PC-9 (cell line): ENCODE data around the gene PRDM16. TPM values are rescaled to one million over a fixed set of nuclear protein-coding genes. Genes with fewer than 3 reads are reported as not detected.

ENCODE experiments used
- BruUV-seq: library from RNA; stranded (reverse); fragments of 400-500 nt; replicated peaks from 2 replicates; lab custom pipeline; 2021; lab: Mats Ljungman, UMichigan
- CTCF ChIA-PET: fragments of 300-600 bp; sonication (Branson Sonifier 250); formaldehyde crosslinking; loops from one replicate; lab custom pipeline; 2022; ENCODE audit warnings: antibody characterized with exemption; lab: Charles Lee
- POLR2A ChIA-PET: fragments of 300-600 bp; sonication (Branson Sonifier 250); formaldehyde crosslinking; loops from one replicate; lab custom pipeline; 2022; ENCODE audit warnings: antibody characterized with exemption; ENCODE audit not compliant: unreplicated experiment; lab: Charles Lee
- DNase-seq, 2 experiments: peaks; one replicate each; pipeline versions ENCODE4 v3.0.0 to v3.0.0-alpha.2; 2015 to 2022; ENCODE audit warnings: mixed read lengths in 1 of 2
- H2AFZ ChIP-seq: fragments of 200-600 bp; sonication (generic); 2 replicates; pipeline ENCODE4 v1.8.1; 2017; ENCODE audit warnings: antibody characterized with exemption
- H3F3A ChIP-seq: fragments of 200-600 bp; sonication (generic); 2 replicates; pipeline ENCODE4 v1.8.1; 2017; ENCODE audit warnings: antibody characterized with exemption, mild to moderate bottlenecking, low read depth; ENCODE audit not compliant: insufficient read depth
- H3K27ac ChIP-seq: fragments of 200-600 bp; sonication (generic); 2 replicates; pipeline ENCODE4 v1.6.1; 2016; ENCODE audit warnings: mixed run types
- H3K27me3 ChIP-seq: fragments of 200-600 bp; sonication (generic); 2 replicates; pipeline ENCODE4 v1.6.1; 2016; ENCODE audit warnings: low read depth, mixed run types; ENCODE audit not compliant: insufficient read depth
- H3K36me3 ChIP-seq: fragments of 200-600 bp; sonication (generic); 2 replicates; pipeline ENCODE4 v1.6.1; 2016; ENCODE audit warnings: low read depth, mixed run types
- H3K4me1 ChIP-seq: fragments of 200-600 bp; sonication (generic); replicated peaks from 2 replicates; pipeline ENCODE4 v1.6.1; 2016; ENCODE audit warnings: mixed run types; ENCODE audit not compliant: insufficient read depth
- H3K4me2 ChIP-seq: fragments of 200-600 bp; sonication (generic); 2 replicates; pipeline ENCODE4 v1.6.1; 2017; ENCODE audit warnings: mixed run types
- H3K4me3 ChIP-seq: fragments of 200-600 bp; sonication (generic); 2 replicates; pipeline ENCODE4 v1.6.1; 2016; ENCODE audit warnings: mixed run types
- H3K79me2 ChIP-seq: fragments of 200-600 bp; sonication (generic); 2 replicates; pipeline ENCODE4 v1.6.1; 2017; ENCODE audit warnings: low read depth, mixed run types
- H3K9me2 ChIP-seq: fragments of 200-600 bp; sonication (generic); 2 replicates; pipeline ENCODE4 v1.8.1; 2017; ENCODE audit warnings: mild to moderate bottlenecking; ENCODE audit not compliant: insufficient read depth
- H3K9me3 ChIP-seq: fragments of 200-600 bp; sonication (generic); 2 replicates; pipeline ENCODE4 v1.8.1; 2016; ENCODE audit warnings: low read depth; ENCODE audit not compliant: insufficient read depth
- H4K20me1 ChIP-seq: fragments of 200-600 bp; sonication (generic); 2 replicates; pipeline ENCODE4 v1.8.1; 2017; ENCODE audit not compliant: insufficient read depth
- EZH2 ChIP-seq: fragments of 200-600 bp; sonication (generic); IDR thresholded peaks from 2 replicates; pipeline ENCODE4 v1.8.0; 2017; ENCODE audit warnings: antibody characterized with exemption, low read depth
- intact Hi-C: fragments of 100-400 bp; cut with micrococcal nuclease; formaldehyde crosslinking; loops from one replicate; pipeline ENCODE4 v1.10.0; 2022; ENCODE audit not compliant: unreplicated experiment
- total RNA-seq: library from RNA; stranded (reverse); gene quantifications from 2 replicates; pipeline ENCODE4 v1.2.3, GENCODE V29; 2021
- TF ChIP-seq, protein P1 (sequence below): fragments of 200-600 bp; sonication (generic); conservative IDR thresholded peaks from 2 replicates; pipeline ENCODE4 v1.6.1; 2017; ENCODE audit warnings: mixed run types, antibody characterized with exemption, mild to moderate bottlenecking, moderate library complexity

PRDM16 gene
- total RNA-seq, 1 experiment from 2014 or later, result not detected

- peaks cover 88% of the 10 kb centered on the region for H3K27me3 ChIP-seq
These were observed 8.6 kb downstream of the PRDM16 start for GRCh38 chr1:3077561-3077960.

DNA sequence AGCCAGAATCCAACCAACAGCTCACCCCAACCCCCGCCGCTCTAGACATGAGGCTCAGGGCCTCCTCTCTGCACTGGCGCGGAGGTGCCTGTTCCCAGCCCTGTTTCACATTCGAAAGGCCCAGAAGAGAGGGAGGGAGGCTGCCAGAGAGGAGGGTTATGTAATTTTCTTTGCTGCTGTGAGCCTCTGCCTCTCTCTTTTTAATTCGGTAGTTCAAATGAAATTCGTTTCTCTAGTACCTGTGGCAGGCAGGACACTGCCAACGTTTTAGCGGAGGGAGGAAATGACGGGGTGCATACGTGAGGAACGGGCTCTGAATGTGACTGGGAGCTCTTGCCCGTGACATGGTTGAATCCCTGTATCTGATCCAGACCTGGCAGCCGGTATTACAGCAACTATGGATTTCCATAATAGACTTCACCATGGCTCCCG lies 9.4 kb downstream of the PRDM16 start:
- ChIA-PET POLR2A (no interaction called here), CTCF (no interaction called here)
- H3K4me1 ChIP-seq, result no peaks in the 10 kb centered on the region
- no peaks in the 10 kb centered on the region for H3K9me2 ChIP-seq
- H3K27ac ChIP-seq, result no peak overlapping the region
- no peaks in the 10 kb centered on the region for H3K79me2 ChIP-seq
- H4K20me1 ChIP-seq, result peaks cover 3% of the 10 kb centered on the region; the same call in 1 of the 2 replicates
- H3K36me3 ChIP-seq, result no peaks in the 10 kb centered on the region
- 0 out of 2 replicates have a peak, but pooled peaks have one; percentile 35 for TF ChIP-seq EZH2
- TF ChIP-seq, protein P1, sequence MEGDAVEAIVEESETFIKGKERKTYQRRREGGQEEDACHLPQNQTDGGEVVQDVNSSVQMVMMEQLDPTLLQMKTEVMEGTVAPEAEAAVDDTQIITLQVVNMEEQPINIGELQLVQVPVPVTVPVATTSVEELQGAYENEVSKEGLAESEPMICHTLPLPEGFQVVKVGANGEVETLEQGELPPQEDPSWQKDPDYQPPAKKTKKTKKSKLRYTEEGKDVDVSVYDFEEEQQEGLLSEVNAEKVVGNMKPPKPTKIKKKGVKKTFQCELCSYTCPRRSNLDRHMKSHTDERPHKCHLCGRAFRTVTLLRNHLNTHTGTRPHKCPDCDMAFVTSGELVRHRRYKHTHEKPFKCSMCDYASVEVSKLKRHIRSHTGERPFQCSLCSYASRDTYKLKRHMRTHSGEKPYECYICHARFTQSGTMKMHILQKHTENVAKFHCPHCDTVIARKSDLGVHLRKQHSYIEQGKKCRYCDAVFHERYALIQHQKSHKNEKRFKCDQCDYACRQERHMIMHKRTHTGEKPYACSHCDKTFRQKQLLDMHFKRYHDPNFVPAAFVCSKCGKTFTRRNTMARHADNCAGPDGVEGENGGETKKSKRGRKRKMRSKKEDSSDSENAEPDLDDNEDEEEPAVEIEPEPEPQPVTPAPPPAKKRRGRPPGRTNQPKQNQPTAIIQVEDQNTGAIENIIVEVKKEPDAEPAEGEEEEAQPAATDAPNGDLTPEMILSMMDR, result no peak
- intact Hi-C loops, result no loop called here
- no peak overlapping the region for H3K4me3 ChIP-seq
- no TSS peak for BruUV-seq
- no peak for DNase-seq
- H3F3A ChIP-seq, result no peaks in the 10 kb centered on the region
- H3K27me3 ChIP-seq, result peaks cover 96% of the 10 kb centered on the region
- no peak overlapping the region for H3K4me2 ChIP-seq
- H2AFZ ChIP-seq, result no peak overlapping the region
- H3K9me3 ChIP-seq, result no peaks in the 10 kb centered on the region

More at GRCh38 chr1:3077561-3077960, 8.6 kb downstream of the PRDM16 start:
- Histone ChIP-seq H3K9me2 (no peaks in the 10 kb centered on the region), H3K36me3 (no peaks in the 10 kb centered on the region), H3K27ac (no peak overlapping the region), H3K4me2 (no peak overlapping the region), H3F3A (no peaks in the 10 kb centered on the region), H3K4me1 (no peaks in the 10 kb centered on the region), H3K79me2 (no peaks in the 10 kb centered on the region), H2AFZ (no peak overlapping the region), H4K20me1 (peaks cover 3% of the 10 kb centered on the region; the same call in 1 of the 2 replicates), H3K9me3 (no peaks in the 10 kb centered on the region), H3K4me3 (no peak overlapping the region)
- TF ChIP-seq EZH2, result no peak
- TF ChIP-seq, protein P1, result no peak
- no peak for DNase-seq
- ChIA-PET CTCF (no interaction called here), POLR2A (no interaction called here)
- intact Hi-C loops, result no loop called here
- BruUV-seq, result no TSS peak

- Histone ChIP-seq H3K36me3 (no peaks in the 10 kb centered on the region), H3K27ac (no peak overlapping the region), H3K9me2 (no peaks in the 10 kb centered on the region), H3K9me3 (no peaks in the 10 kb centered on the region), H3K4me1 (no peaks in the 10 kb centered on the region), H3K79me2 (no peaks in the 10 kb centered on the region), H3K4me2 (no peak overlapping the region), H2AFZ (no peak overlapping the region), H3F3A (no peaks in the 10 kb centered on the region), H3K27me3 (peaks cover 98% of the 10 kb centered on the region), H3K4me3 (no peak overlapping the region), H4K20me1 (peaks cover 3% of the 10 kb centered on the region; the same call in 1 of the 2 replicates)
- no TSS peak for BruUV-seq
- intact Hi-C loops, result no loop called here
- no peak for TF ChIP-seq EZH2
- TF ChIP-seq, protein P1, result no peak
- DNase-seq, result no peak
- CTCF ChIA-PET, result no interaction called here
- POLR2A ChIA-PET, result no interaction called here
These were observed 9.9 kb downstream of the PRDM16 start for GRCh38 chr1:3078871-3079270.
